ENCODE data around the gene CCHCR1.
"Not testable (repeated sequence)": the region's sequence is repeated elsewhere in the genome, so short reads cannot be mapped to it uniquely, and the experiment has no call there.

The CCHCR1 gene

DNA sequence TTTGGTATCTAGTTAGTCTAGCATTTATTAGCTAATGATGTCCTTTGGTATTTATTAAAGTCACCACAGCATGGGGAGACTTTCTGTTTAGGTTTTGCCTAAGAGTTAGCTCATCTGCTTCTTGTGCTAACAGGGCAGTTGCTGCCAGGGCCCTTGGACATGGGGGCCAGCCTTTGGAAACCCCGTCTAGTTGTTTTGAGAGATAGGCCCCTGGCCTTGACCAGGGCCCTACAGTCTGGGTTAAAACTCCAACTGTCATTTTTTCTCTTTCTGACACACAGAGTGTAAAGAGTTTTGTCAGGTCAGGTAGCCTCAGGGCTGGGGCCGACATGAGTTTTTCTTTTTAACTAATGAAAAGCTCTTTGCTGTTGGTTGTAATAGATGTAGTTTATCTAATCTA is 25.7 kb upstream of the CCHCR1 start:
- DNase-seq, result not testable (repeated sequence)

GRCh38 chr6:31180500-31180899 is 22.9 kb upstream of the CCHCR1 start:
- peak in 32 of 56 donors; percentile 7 to 72 (median 28) for DNase-seq

DNA sequence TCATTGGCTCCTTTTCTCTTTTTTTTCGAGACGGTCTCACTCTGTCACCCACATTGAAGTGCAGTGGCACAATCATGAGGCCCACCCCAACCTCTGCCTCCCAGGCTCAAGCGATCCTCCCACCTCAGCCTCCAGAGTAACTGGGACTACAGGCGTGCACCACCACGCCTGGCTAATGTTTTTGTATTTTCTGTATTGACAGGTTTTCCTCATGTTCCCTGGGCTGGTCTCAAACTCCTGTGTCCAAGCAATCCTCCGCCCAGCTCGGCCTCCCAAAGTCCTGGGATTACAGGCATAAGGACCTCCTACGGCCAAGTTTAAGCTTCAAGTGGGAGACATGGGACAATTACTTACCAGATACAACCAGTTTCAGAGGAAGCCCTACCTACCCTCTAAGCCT is 22.3 kb upstream of the CCHCR1 start:
- no peak for DNase-seq

GRCh38 chr6:31179042-31179386 is 21.4 kb upstream of the CCHCR1 start:
- DNase-seq, result no peak

DNA sequence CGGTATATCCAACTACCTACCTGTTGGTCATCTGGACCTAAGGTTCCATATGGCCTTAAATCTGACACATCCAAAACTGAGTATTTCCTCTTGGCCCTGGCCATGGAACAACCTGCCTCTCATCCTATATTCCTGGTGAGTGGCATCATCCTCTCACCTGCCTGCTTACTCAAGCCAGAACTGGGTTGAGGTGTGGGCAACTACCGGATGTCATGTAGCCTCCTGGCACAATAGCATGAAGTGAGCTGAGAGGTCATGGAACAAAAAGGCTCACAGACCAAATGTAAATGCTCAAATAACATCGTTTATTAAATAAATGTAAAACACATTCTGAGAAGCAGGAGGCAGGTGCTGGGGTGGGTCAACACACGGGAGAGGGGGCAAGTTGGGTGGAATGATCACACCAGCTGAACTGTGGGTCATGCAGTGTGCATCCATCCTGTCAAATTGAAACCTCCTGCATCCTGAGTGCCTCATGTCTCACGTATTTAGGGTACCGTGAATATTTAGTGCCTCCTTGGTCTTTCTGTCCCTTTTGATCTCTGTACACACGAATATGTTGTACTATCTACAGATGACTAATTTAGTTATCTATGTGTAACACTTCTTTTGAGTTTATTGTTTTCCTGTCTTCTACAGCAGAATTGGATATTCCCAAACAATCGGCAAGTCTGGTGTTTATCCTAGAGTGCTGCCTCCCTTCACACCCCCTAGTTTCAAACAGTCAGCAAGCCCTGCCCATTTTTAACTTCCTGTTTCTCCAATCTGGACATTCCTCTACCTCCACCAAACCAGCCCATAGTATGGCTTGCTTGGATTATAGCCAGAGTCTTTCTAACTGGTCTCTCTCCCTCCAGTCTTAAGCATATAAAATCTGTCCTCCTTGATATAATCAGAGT is 20.8 kb upstream of the CCHCR1 start:
- DNase-seq, result no peak

DNA sequence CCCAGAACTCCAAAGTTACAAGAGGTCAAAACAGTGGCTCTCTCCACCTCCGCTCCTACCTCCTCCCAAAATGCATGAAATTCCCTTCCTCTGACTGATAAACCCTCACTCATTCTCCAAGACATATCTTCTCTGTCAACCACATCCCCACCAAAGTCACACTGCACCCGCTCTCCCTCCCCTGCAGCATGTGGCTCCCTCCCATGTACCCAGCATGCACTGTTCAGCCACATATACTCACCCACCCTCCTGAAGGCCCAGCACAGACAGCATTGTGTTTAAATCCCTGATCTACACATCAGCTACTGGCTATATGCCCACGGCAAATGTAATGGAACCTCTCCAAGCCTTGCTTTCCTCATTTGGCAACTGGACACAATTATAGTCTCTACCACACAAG is 18.4 kb upstream of the CCHCR1 start:
- DNase-seq, result no peak

- no peak for DNase-seq
Measured at GRCh38 chr6:31174378-31174777, 16.8 kb upstream of the CCHCR1 start.

DNA sequence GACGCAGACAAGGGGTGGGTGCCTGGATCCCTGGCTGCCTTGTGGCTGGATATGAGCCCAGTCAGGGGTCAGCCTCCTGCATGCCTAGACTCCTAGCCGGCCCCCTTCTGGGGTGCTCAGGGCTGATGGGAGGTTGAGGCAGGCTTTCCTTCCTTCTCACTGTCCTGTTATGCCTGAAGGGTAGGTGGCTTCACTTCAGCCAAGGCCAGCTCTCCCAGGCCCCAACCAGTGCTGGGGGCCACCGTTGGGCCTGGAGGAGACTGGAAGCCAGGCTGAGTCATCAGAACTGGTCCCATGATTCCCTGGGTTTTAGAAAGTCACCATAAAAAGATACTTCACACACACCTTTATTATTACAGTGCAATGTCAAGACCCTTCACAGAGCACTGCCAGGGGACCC is 15.8 kb upstream of the CCHCR1 start:
- no peak for DNase-seq

DNA sequence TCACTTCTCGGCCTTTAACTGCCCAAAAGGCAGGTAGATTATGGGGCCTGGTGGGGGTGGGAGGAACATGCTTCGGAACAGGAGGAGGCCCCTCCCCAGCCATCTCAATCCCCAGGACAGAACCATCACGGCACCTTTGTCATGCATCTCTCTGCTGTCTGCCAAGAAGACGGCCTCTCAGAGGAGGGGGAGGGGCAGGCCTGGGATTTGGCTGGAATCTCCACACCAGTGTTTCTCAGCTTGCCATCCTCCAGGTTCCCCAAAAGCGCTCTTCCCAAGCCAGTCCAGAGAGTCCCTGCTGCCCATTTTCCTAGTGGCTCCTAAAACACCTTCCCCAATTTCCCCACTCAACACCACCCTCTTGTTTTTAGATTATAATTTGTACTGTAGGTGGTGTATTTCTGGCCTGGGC is 15.4 kb upstream of the CCHCR1 start:
- no peak for DNase-seq

DNA sequence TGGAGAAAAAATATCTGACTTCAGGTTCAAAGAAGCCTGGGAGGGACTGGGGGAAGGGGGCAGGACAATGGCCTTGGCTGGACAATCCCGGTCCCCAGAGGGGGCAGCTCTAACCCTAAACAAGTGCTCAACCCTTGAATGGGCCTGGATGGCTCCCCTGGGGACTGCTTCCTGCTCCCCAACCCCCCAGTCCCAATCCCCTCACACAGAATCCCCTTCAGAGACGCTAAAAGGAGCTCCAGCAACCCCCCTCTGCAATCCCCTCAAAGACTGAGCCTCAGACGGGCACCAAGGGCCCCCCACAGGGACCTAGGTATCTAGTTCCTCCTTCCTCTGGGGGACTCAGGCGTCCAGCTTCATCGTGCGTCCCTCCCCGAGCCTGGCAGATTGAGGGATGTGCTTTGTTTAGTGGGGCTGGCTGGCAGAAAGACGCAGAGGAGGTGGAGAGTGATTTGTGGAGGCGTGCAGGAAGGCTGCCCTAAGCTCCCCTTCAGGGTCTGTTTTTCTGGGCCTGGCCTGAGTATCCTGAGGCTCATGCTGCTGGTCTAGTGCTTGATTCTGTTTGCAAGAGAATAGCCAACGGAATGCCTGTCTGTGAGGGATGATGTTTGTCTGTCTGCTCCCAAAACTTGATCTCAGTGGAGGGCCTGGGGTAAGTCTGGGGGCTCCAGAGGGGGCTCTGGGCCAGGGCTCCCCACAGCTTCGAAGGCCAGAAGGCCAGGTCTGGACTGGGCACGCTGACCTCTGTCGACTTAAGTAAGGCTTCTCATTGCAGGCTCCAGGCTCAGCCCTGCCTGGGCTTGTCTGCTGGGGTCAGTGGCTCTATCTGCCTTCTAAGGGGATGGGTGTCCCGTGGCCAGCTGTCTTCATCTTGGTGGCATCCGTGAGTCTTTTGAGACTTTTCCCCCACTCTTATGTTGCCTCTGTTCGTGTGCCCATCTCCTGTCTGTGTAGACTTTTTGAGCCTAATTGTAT is 14.6 kb upstream of the CCHCR1 start:
- no peak for DNase-seq

DNA sequence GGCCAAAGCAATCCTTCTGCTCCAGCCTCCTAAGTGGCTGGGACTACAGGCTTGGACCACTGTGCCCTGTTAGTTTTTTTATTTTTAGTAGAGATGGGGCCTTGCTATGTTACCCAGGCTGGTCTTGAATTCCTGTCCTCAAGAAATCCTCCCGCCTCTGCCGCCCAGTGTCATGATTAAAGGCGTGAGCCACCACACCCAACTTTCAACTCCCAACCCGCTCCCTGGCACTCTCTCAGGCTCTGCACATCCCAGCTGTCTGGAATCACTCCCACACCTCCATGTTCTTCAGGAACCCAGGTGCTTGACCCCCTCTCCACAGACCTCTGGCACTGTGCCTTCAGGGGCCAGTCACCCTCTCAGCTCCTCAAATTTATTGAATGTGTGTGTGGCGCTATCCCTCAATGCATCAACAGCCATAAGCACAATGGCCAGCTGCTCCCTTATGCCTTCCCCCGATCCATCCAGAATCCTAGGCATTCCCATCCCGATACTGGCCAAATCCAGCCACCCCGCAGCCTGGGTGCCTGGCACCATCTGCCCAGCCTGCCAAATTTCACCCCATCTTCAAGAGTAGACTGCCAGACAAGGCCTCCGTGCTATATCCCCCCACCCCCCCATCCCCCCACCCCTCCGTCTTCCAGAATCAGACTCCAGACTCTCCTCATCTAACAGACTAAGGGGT is 13.5 kb upstream of the CCHCR1 start:
- no peak for DNase-seq

DNA sequence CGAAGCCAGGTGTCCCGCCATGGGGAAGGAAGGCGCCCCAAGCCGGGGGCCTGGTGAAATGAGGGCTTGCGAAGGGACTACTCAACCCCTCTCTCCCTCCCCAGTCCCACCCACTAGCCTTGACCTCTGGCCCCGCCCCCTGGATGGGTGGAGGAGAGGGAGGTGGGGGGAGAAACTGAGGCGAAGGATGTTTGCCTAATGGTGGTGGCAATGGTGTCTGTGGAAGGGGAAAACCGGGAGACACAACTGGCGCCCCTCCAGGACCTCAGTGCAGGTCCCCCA is 12.9 kb upstream of the CCHCR1 start, which contains the start of gene POU5F1:
Gene POU5F1 (minus strand): TSS at position 83 of the 282 bp plus-strand sequence. CDS start 62 bp downstream, at position 21.
- DNase-seq, result no peak

- not testable (repeated sequence) for DNase-seq
Measured at GRCh38 chr6:31169858-31170599, 12.4 kb upstream of the CCHCR1 start.

- no peak for DNase-seq
Measured at GRCh38 chr6:31169123-31169857, 11.7 kb upstream of the CCHCR1 start.

- DNase-seq, result no peak
Measured at GRCh38 chr6:31168606-31169005, 11.0 kb upstream of the CCHCR1 start.

DNA sequence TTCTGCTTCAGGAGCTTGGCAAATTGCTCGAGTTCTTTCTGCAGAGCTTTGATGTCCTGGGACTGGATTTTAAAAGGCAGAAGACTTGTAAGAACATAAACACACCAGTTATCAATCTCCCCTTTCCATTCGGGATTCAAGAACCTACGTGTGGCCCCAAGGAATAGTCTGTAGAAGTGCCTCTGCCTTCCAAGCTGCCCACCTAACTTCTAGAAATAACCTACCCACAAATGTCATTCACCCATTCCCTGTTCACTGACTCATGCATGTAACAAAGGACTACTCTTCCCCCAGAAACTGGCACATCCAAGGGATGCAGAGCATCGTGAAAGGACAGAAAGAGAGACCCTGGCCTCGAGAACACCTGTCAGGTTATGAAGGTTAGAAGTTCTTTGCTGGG is 8.4 kb upstream of the CCHCR1 start:
- no peak for DNase-seq

DNA sequence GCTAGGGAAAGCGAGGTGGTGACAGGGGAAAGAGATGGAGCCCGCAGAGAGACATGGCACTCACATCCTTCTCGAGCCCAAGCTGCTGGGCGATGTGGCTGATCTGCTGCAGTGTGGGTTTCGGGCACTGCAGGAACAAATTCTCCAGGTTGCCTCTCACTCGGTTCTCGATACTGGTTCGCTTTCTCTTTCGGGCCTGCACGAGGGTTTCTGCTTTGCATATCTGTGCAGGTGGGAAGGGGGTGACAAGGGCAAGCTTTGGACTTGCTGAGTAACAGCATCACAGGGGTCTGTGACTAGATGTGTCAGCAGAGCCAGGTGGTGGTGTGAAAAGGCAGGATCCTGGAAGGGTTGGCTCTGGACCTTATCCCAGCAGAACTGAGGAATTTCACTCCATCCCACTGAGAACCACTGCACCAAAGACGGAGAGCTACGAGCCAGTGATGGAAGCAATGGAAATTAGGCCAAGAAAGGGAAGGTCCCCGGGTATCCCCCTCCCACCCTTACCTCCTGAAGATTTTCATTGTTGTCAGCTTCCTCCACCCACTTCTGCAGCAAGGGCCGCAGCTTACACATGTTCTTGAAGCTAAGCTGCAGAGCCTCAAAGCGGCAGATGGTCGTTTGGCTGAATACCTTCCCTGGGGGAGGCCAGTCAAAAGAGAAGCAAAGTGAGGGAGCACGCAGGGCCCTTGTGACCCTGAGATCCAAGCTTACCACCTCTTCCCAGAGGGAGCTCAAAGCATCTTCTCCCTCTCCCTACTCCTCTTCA is 7.6 kb upstream of the CCHCR1 start:
- DNase-seq, result not testable (repeated sequence)

DNA sequence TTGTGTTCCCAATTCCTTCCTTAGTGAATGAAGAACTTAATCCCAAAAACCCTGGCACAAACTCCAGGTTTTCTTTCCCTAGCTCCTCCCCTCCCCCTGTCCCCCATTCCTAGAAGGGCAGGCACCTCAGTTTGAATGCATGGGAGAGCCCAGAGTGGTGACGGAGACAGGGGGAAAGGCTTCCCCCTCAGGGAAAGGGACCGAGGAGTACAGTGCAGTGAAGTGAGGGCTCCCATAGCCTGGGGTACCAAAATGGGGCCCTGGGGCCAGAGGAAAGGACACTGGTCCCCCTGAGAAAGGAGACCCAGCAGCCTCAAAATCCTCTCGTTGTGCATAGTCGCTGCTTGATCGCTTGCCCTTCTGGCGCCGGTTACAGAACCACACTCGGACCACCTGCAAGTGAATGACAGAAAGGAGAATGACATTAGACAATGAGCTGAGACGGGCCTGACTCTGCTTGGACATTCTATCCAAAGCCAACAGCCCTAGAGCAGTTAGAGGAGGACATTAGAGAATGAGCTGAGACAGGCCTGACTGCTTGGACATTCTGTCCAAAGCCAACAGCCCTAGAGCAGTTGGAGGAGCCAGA is 7.0 kb upstream of the CCHCR1 start:
- DNase-seq, result not testable (repeated sequence)

DNA sequence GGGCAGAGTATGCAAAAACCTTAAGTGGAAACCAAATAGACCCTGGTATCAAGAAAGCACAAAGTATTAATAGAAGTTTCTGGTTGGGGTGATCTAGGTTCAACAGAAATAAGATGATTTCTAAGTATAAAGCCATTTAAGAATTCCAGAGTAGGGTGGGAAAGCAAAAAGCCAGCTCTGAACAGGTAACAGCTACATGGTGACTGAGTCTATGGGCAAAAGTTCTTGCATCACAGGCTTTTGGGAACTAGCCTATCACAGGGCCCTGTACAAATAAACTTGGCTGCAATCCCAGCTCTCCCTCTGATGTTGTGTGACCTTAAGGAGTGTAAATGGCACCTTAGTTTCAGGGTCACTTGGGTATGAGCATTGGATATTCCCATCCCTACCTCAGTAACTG is 6.3 kb upstream of the CCHCR1 start:
- DNase-seq, result no peak

All from nucleus accumbens (tissue), 56 donors.